Mammary epithelial cell (primary cell): ENCODE results near the gene ADRA2B.

Source experiments
- CTCF ChIP-seq, 2 donors: IDR thresholded peaks in 1 of 2; conservative IDR thresholded peaks in 1 of 2; 2 replicates each; pipeline ENCODE4 v1.5.1; 2011 to 2012; ENCODE audit warnings: inconsistent platforms in 2 of 2, low read length in 2 of 2, mild to moderate bottlenecking in 2 of 2, control low read depth in 1 of 2, low read depth in 1 of 2; ENCODE audit not compliant: insufficient read depth in 1 of 2; ENCODE audit errors: extremely low read depth in 1 of 2
- EZH2 ChIP-seq: IDR thresholded peaks from 2 replicates; pipeline ENCODE4 v1.6.1; 2012; ENCODE audit warnings: low read length, inconsistent platforms, borderline replicate concordance

- TF ChIP-seq CTCF (conservative IDR thresholded peaks at IDR 0.05 in 1 of 2, IDR thresholded peaks at IDR 0.05 in 1 of 2; ENCODE audit: extremely low read depth in 1 of 2, insufficient read depth in 1 of 2, low read depth in 1 of 2, low read length in 2 of 2) (no peak), EZH2 (no peak)
Observed at GRCh38 chr2:96116424-96116878, at the start of gene ADRA2B.
